Hepatocyte (in vitro differentiated cells): Measurements from ENCODE around the gene CD34. TPM values are rescaled to one million over a fixed set of nuclear protein-coding genes. Genes with fewer than 3 reads are reported as not detected.

Source experiments
- DNase-seq: peaks from one replicate; pipeline ENCODE4 v3.0.0-alpha.2; 2016; ENCODE audit warnings: low spot score
- H2AFZ ChIP-seq: fragments of 200-600 bp; sonication (generic); 2 replicates; pipeline ENCODE4 v1.6.0; 2016; ENCODE audit warnings: antibody characterized with exemption, mild to moderate bottlenecking
- H3K27ac ChIP-seq: fragments of 200-600 bp; sonication (generic); 2 replicates; pipeline ENCODE4 v1.5.1; 2016; ENCODE audit warnings: mild to moderate bottlenecking
- H3K27me3 ChIP-seq: fragments of 200-600 bp; sonication (generic); 2 replicates; pipeline ENCODE4 v1.6.1; 2016
- H3K36me3 ChIP-seq: fragments of 200-600 bp; sonication (generic); replicated peaks from 2 replicates; pipeline ENCODE4 v1.5.1; 2016; ENCODE audit warnings: low read depth; ENCODE audit not compliant: insufficient read depth
- H3K4me1 ChIP-seq: fragments of 200-600 bp; sonication (generic); 2 replicates; pipeline ENCODE4 v1.5.1; 2016; ENCODE audit warnings: mild to moderate bottlenecking, moderate library complexity; ENCODE audit not compliant: insufficient read depth
- H3K4me2 ChIP-seq: fragments of 200-600 bp; sonication (generic); 2 replicates; pipeline ENCODE4 v1.6.0; 2016
- H3K4me3 ChIP-seq: fragments of 200-600 bp; sonication (generic); 2 replicates; pipeline ENCODE4 v1.5.1; 2016; ENCODE audit warnings: mild to moderate bottlenecking
- H3K79me2 ChIP-seq: fragments of 200-600 bp; sonication (generic); 2 replicates; pipeline ENCODE4 v1.6.0; 2017; ENCODE audit warnings: mild to moderate bottlenecking
- H3K9me2 ChIP-seq: fragments of 200-600 bp; sonication (generic); replicated peaks from 2 replicates; pipeline ENCODE4 v1.6.0; 2017; ENCODE audit warnings: mild to moderate bottlenecking; ENCODE audit not compliant: insufficient read depth
- H3K9me3 ChIP-seq: fragments of 200-600 bp; sonication (generic); 2 replicates; pipeline ENCODE4 v1.5.1; 2016; ENCODE audit warnings: low read depth, mild to moderate bottlenecking
- H4K20me1 ChIP-seq: fragments of 200-600 bp; sonication (generic); 2 replicates; pipeline ENCODE4 v1.6.0; 2016; ENCODE audit warnings: mild to moderate bottlenecking; ENCODE audit not compliant: insufficient read depth, poor library complexity, severe bottlenecking
- CTCF ChIP-seq: fragments of 200-600 bp; sonication (generic); IDR thresholded peaks from 2 replicates; pipeline ENCODE4 v1.5.1; 2016; ENCODE audit warnings: antibody characterized with exemption, mild to moderate bottlenecking; ENCODE audit not compliant: poor library complexity
- EZH2 ChIP-seq: fragments of 200-600 bp; sonication (generic); IDR thresholded peaks from 2 replicates; pipeline ENCODE4 v1.6.1; 2016; ENCODE audit warnings: antibody characterized with exemption, mild to moderate bottlenecking, borderline replicate concordance
- EZH2phosphoT487 ChIP-seq: fragments of 200-600 bp; sonication (generic); IDR thresholded peaks from one replicate; pipeline ENCODE4 v1.6.1; 2018; ENCODE audit warnings: antibody characterized with exemption, mild to moderate bottlenecking, low read depth, moderate library complexity; ENCODE audit not compliant: unreplicated experiment, severe bottlenecking
- WGBS: methylation state at CpG from one replicate; pipeline ENCODE4 v1.1.6; 2016; ENCODE audit warnings: low lambda C conversion rate; ENCODE audit errors: missing lambda C conversion rate; 5-methylcytosine and 5-hydroxymethylcytosine counted together
- polyA plus RNA-seq: library from polyadenylated mRNA; unstranded; fragments of >200 nt; fragmentation: Nextera tagmentation; extraction: Ambion mirVana; gene quantifications from 2 replicates; pipeline ENCODE4 v1.2.1, GENCODE V29; 2016
- total RNA-seq: library from RNA; depleted of rRNA; stranded (reverse); fragments of >200 nt; gene quantifications from 2 replicates; pipeline ENCODE4 v1.2.3, GENCODE V29; 2014

CD34 gene
- total and polyA plus RNA-seq, 2 experiments from 2014 or later, result 0.90 to 2.4 TPM

DNA sequence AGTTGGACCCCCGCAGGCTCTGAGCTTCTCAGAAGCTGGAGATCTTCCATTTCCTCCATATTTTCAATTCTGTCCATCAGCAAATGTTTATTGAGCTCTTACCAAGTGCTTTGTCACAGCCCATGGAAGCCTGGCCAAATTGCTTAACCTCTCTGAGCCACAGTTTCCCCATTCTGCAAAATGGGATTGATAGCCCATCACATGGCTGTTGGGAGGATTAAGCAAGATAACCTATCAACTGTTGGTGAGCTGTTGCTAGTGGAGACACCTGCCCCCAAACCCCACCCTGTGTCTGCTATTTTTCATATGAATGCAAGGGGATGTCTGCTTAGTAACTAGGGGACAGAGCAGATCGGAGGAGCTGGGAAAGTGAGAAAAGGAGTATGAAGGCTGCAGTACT is 38.3 kb downstream of the CD34 start:
- Histone ChIP-seq H3K27me3 (no peaks in the 10 kb centered on the region), H3K27ac (no peak overlapping the region), H3K36me3 (no peaks in the 10 kb centered on the region), H2AFZ (no peak overlapping the region), H3K9me3 (no peaks in the 10 kb centered on the region), H3K4me3 (no peak overlapping the region), H3K9me2 (no peaks in the 10 kb centered on the region), H3K79me2 (no peaks in the 10 kb centered on the region), H3K4me1 (peaks cover 17% of the 10 kb centered on the region), H3K4me2 (no peak overlapping the region), H4K20me1 (no peaks in the 10 kb centered on the region)
- 86% methylated on average over 2 of the region's 2 CpGs for WGBS
- TF ChIP-seq EZH2phosphoT487 (no peak), EZH2 (no peak), CTCF (no peak)
- DNase-seq, result no peak

GRCh38 chr1:207871117-207871649 is 39.7 kb downstream of the CD34 start:
- H3K4me1 ChIP-seq, result peaks cover 17% of the 10 kb centered on the region
- no peaks in the 10 kb centered on the region for H3K79me2 ChIP-seq
- H3K9me2 ChIP-seq, result no peaks in the 10 kb centered on the region
- no peak for DNase-seq
- H4K20me1 ChIP-seq, result no peaks in the 10 kb centered on the region
- H3K4me2 ChIP-seq, result no peak overlapping the region
- 89% methylated on average over 6 of the region's 6 CpGs for whole genome bisulfite sequencing
- H3K9me3 ChIP-seq, result no peaks in the 10 kb centered on the region
- H2AFZ ChIP-seq, result no peak overlapping the region
- no peaks in the 10 kb centered on the region for H3K36me3 ChIP-seq
- H3K27ac ChIP-seq, result no peak overlapping the region
- no peaks in the 10 kb centered on the region for H3K27me3 ChIP-seq
- TF ChIP-seq EZH2phosphoT487 (no peak), EZH2 (no peak), CTCF (no peak)
- no peak overlapping the region for H3K4me3 ChIP-seq

GRCh38 chr1:207870306-207871031 is 40.5 kb downstream of the CD34 start:
- no peaks in the 10 kb centered on the region for H4K20me1 ChIP-seq
- no peak for DNase-seq
- H3K36me3 ChIP-seq, result no peaks in the 10 kb centered on the region
- TF ChIP-seq EZH2phosphoT487, result no peak
- TF ChIP-seq CTCF, result no peak
- no peak for TF ChIP-seq EZH2
- peaks cover 17% of the 10 kb centered on the region for H3K4me1 ChIP-seq
- H3K27me3 ChIP-seq, result no peaks in the 10 kb centered on the region
- WGBS, result 80% methylated on average over 4 of the region's 4 CpGs
- H2AFZ ChIP-seq, result no peak overlapping the region
- H3K9me3 ChIP-seq, result no peaks in the 10 kb centered on the region
- no peak overlapping the region for H3K4me2 ChIP-seq
- H3K4me3 ChIP-seq, result no peak overlapping the region
- H3K9me2 ChIP-seq, result no peaks in the 10 kb centered on the region
- H3K27ac ChIP-seq, result no peak overlapping the region
- no peaks in the 10 kb centered on the region for H3K79me2 ChIP-seq

DNA sequence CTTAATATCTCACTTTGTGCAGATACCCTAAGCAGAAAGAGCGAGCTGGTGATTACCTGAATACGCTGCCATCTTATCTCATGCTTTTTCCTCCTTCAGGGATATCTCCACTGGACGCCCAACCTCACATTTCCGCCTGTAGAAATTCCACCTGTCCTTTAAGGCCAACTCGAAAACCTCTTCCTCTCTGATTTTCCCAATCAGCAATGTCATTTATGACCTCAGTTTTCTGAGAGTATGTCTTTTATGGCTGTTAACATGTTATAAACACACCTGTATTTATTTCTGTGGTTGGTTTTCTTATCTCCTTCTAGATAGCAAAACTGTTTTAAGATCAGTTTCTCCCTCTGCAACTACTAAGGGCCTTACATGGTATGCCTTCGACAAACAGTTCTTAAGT is 41.1 kb downstream of the CD34 start:
- H3K4me2 ChIP-seq, result peak overlapping the region; percentile 91
- H4K20me1 ChIP-seq, result no peaks in the 10 kb centered on the region
- no peaks in the 10 kb centered on the region for H3K79me2 ChIP-seq
- no peak overlapping the region for H2AFZ ChIP-seq
- no peak for TF ChIP-seq EZH2phosphoT487
- TF ChIP-seq EZH2, result no peak
- no peaks in the 10 kb centered on the region for H3K9me3 ChIP-seq
- H3K4me1 ChIP-seq, result peaks cover 17% of the 10 kb centered on the region
- H3K27ac ChIP-seq, result peak overlapping the region; percentile 73
- no peak overlapping the region for H3K4me3 ChIP-seq
- 68% methylated on average over 6 of the region's 6 CpGs for WGBS
- no peaks in the 10 kb centered on the region for H3K36me3 ChIP-seq
- no peaks in the 10 kb centered on the region for H3K9me2 ChIP-seq
- no peaks in the 10 kb centered on the region for H3K27me3 ChIP-seq
- DNase-seq, result peak; percentile 44
